ENCODE results near the gene HLA-DPA1.

The HLA-DPA1 gene

DNA sequence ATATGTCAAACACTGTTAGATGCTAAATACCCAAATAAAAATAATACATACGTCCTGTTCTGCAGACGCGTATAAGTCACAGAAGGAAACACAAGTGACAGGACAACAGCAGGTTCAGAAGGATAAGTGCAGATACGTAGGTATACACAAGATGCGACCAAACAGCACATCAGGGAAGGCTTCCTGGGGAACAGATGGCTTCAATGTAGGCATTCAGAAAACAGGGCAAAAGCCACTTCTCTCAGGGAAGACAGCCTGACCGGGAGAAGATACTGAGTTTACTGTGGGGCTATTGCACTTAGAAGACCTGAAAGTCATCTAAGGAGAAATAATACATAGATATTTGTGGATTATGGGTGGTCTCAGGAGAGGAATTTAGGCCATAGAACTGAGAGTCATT lies 1.9 kb downstream of the HLA-DPA1 start:
- Histone ChIP-seq H3K9me3 (replicated peaks in 1 of 2; ENCODE audit: control insufficient read depth in 2 of 2, insufficient read depth in 1 of 2, low read depth in 1 of 2, low read length in 2 of 2) (no peaks in the 10 kb centered on the region), H2BK120ac (ENCODE audit: low read depth, low read length) (no peak overlapping the region), H3K79me1 (ENCODE audit: low read depth, low read length) (no peaks in the 10 kb centered on the region), H3K4me1 (ENCODE audit: control insufficient read depth in 2 of 2, insufficient read depth in 1 of 2, low read depth in 1 of 2, low read length in 2 of 2) (no peaks in the 10 kb centered on the region), H3K18ac (ENCODE audit: low read length) (no peak overlapping the region), H2AK5ac (ENCODE audit: low read depth, low read length) (no peak overlapping the region), H3K4ac (ENCODE audit: low read length) (no peak overlapping the region), H3K14ac (ENCODE audit: low read length) (no peak overlapping the region), H3K27me3 (ENCODE audit: control insufficient read depth in 3 of 3, insufficient read depth in 3 of 3, low read depth in 1 of 3, low read length in 3 of 3) (peaks cover 0 to 6% (median 0%) of the 10 kb centered on the region in 3 experiments), H4K91ac (ENCODE audit: low read depth, low read length, poor library complexity) (no peak overlapping the region), H2BK15ac (ENCODE audit: low read length) (no peak overlapping the region), H3K36me3 (replicated peaks in 1 of 2; ENCODE audit: control insufficient read depth in 2 of 2, insufficient read depth in 2 of 2, low read length in 2 of 2) (no peaks in the 10 kb centered on the region), H2AFZ (ENCODE audit: low read length) (no peak overlapping the region), H3K4me2 (ENCODE audit: insufficient read depth, low read length, poor library complexity, severe bottlenecking) (no peak overlapping the region), H2BK5ac (ENCODE audit: low read length) (no peak overlapping the region), H3K27ac (replicated peaks; ENCODE audit: low read length) (no peak overlapping the region), H3K9ac (ENCODE audit: low read depth, low read length, poor library complexity) (no peak overlapping the region), H2BK12ac (ENCODE audit: low read length) (no peak overlapping the region), H3K23ac (ENCODE audit: low read depth, low read length, poor library complexity) (no peak overlapping the region), H3K4me3 (ENCODE audit: low read length in 2 of 2) (no peak overlapping the region), H4K8ac (ENCODE audit: low read depth, low read length) (no peak overlapping the region)
- DNase-seq (ENCODE audit: low spot score), result no peak
- no CpG with 5 or more reads among the region's 6 CpGs for WGBS, 2 donors (ENCODE audit: extremely low coverage in 2 of 2, insufficient read length in 2 of 2, insufficient replicate concordance in 1 of 2)

GRCh38 chr6:33070909-33071308 lies 2.5 kb downstream of the HLA-DPA1 start:
- no CpG with 5 or more reads among the region's 2 CpGs for WGBS, 2 donors (ENCODE audit: extremely low coverage in 2 of 2, insufficient read length in 2 of 2, insufficient replicate concordance in 1 of 2)
- Histone ChIP-seq H3K23ac (ENCODE audit: low read depth, low read length, poor library complexity) (no peak overlapping the region), H3K4me1 (ENCODE audit: control insufficient read depth in 2 of 2, insufficient read depth in 1 of 2, low read depth in 1 of 2, low read length in 2 of 2) (no peaks in the 10 kb centered on the region), H3K79me1 (ENCODE audit: low read depth, low read length) (no peaks in the 10 kb centered on the region), H3K18ac (ENCODE audit: low read length) (no peak overlapping the region), H3K36me3 (replicated peaks in 1 of 2; ENCODE audit: control insufficient read depth in 2 of 2, insufficient read depth in 2 of 2, low read length in 2 of 2) (no peaks in the 10 kb centered on the region), H2BK15ac (ENCODE audit: low read length) (no peak overlapping the region), H3K4me3 (ENCODE audit: low read length in 2 of 2) (no peak overlapping the region), H3K27ac (replicated peaks; ENCODE audit: low read length) (no peak overlapping the region), H2BK5ac (ENCODE audit: low read length) (no peak overlapping the region), H3K9me3 (replicated peaks in 1 of 2; ENCODE audit: control insufficient read depth in 2 of 2, insufficient read depth in 1 of 2, low read depth in 1 of 2, low read length in 2 of 2) (no peaks in the 10 kb centered on the region), H3K4ac (ENCODE audit: low read length) (no peak overlapping the region), H2BK12ac (ENCODE audit: low read length) (no peak overlapping the region), H3K14ac (ENCODE audit: low read length) (no peak overlapping the region), H4K8ac (ENCODE audit: low read depth, low read length) (no peak overlapping the region), H3K27me3 (ENCODE audit: control insufficient read depth in 3 of 3, insufficient read depth in 3 of 3, low read depth in 1 of 3, low read length in 3 of 3) (peaks cover 0 to 6% (median 0%) of the 10 kb centered on the region in 3 experiments), H3K9ac (ENCODE audit: low read depth, low read length, poor library complexity) (no peak overlapping the region), H3K4me2 (ENCODE audit: insufficient read depth, low read length, poor library complexity, severe bottlenecking) (no peak overlapping the region), H2AK5ac (ENCODE audit: low read depth, low read length) (no peak overlapping the region), H2AFZ (ENCODE audit: low read length) (no peak overlapping the region), H4K91ac (ENCODE audit: low read depth, low read length, poor library complexity) (no peak overlapping the region), H2BK120ac (ENCODE audit: low read depth, low read length) (no peak overlapping the region)
- no peak for DNase-seq (ENCODE audit: low spot score)

GRCh38 chr6:33069021-33069738 lies 4.3 kb downstream of the HLA-DPA1 start:
- H2BK15ac ChIP-seq (ENCODE audit: low read length), result no peak overlapping the region
- H3K27ac ChIP-seq (replicated peaks; ENCODE audit: low read length), result no peak overlapping the region
- peak overlapping the region; percentile 88 for H4K8ac ChIP-seq (ENCODE audit: low read depth, low read length)
- H2AFZ ChIP-seq (ENCODE audit: low read length), result no peak overlapping the region
- H3K23ac ChIP-seq (ENCODE audit: low read depth, low read length, poor library complexity), result no peak overlapping the region
- H4K91ac ChIP-seq (ENCODE audit: low read depth, low read length, poor library complexity), result peak overlapping the region; percentile 53
- H2AK5ac ChIP-seq (ENCODE audit: low read depth, low read length), result no peak overlapping the region
- no peak overlapping the region for H3K18ac ChIP-seq (ENCODE audit: low read length)
- no peaks in the 10 kb centered on the region for H3K9me3 ChIP-seq (replicated peaks in 1 of 2; ENCODE audit: control insufficient read depth in 2 of 2, insufficient read depth in 1 of 2, low read depth in 1 of 2, low read length in 2 of 2)
- no peak overlapping the region for H2BK5ac ChIP-seq (ENCODE audit: low read length)
- H3K36me3 ChIP-seq (replicated peaks in 1 of 2; ENCODE audit: control insufficient read depth in 2 of 2, insufficient read depth in 2 of 2, low read length in 2 of 2), result no peaks in the 10 kb centered on the region
- WGBS, 2 donors (ENCODE audit: extremely low coverage in 2 of 2, insufficient read length in 2 of 2, insufficient replicate concordance in 1 of 2), result no CpG with 5 or more reads among the region's 10 CpGs
- H3K14ac ChIP-seq (ENCODE audit: low read length), result no peak overlapping the region
- no peak overlapping the region for H3K4me2 ChIP-seq (ENCODE audit: insufficient read depth, low read length, poor library complexity, severe bottlenecking)
- no peak overlapping the region for H2BK12ac ChIP-seq (ENCODE audit: low read length)
- H3K27me3 ChIP-seq (ENCODE audit: control insufficient read depth in 3 of 3, insufficient read depth in 3 of 3, low read depth in 1 of 3, low read length in 3 of 3), result peaks cover 0 to 6% (median 0%) of the 10 kb centered on the region in 3 experiments
- H3K4me1 ChIP-seq (ENCODE audit: control insufficient read depth in 2 of 2, insufficient read depth in 1 of 2, low read depth in 1 of 2, low read length in 2 of 2), result no peaks in the 10 kb centered on the region
- no peak for DNase-seq (ENCODE audit: low spot score)
- H2BK120ac ChIP-seq (ENCODE audit: low read depth, low read length), result no peak overlapping the region
- peak overlapping the region; percentile 4 for H3K9ac ChIP-seq (ENCODE audit: low read depth, low read length, poor library complexity)
- no peak overlapping the region for H3K4ac ChIP-seq (ENCODE audit: low read length)
- H3K4me3 ChIP-seq (ENCODE audit: low read length in 2 of 2), result no peak overlapping the region
- no peaks in the 10 kb centered on the region for H3K79me1 ChIP-seq (ENCODE audit: low read depth, low read length)

- Histone ChIP-seq H3K27ac (replicated peaks; ENCODE audit: low read length) (no peak overlapping the region), H2BK120ac (ENCODE audit: low read depth, low read length) (no peak overlapping the region), H3K9me3 (replicated peaks in 1 of 2; ENCODE audit: control insufficient read depth in 2 of 2, insufficient read depth in 1 of 2, low read depth in 1 of 2, low read length in 2 of 2) (no peaks in the 10 kb centered on the region), H3K23ac (ENCODE audit: low read depth, low read length, poor library complexity) (no peak overlapping the region), H3K36me3 (replicated peaks in 1 of 2; ENCODE audit: control insufficient read depth in 2 of 2, insufficient read depth in 2 of 2, low read length in 2 of 2) (no peaks in the 10 kb centered on the region), H3K4me3 (ENCODE audit: low read length in 2 of 2) (no peak overlapping the region), H2BK5ac (ENCODE audit: low read length) (no peak overlapping the region), H2AFZ (ENCODE audit: low read length) (no peak overlapping the region), H2AK5ac (ENCODE audit: low read depth, low read length) (no peak overlapping the region), H2BK12ac (ENCODE audit: low read length) (no peak overlapping the region), H3K4me2 (ENCODE audit: insufficient read depth, low read length, poor library complexity, severe bottlenecking) (no peak overlapping the region), H3K18ac (ENCODE audit: low read length) (no peak overlapping the region), H2BK15ac (ENCODE audit: low read length) (no peak overlapping the region), H4K8ac (ENCODE audit: low read depth, low read length) (no peak overlapping the region), H4K91ac (ENCODE audit: low read depth, low read length, poor library complexity) (no peak overlapping the region), H3K27me3 (ENCODE audit: control insufficient read depth in 3 of 3, insufficient read depth in 3 of 3, low read depth in 1 of 3, low read length in 3 of 3) (peaks cover 0 to 1% (median 0%) of the 10 kb centered on the region in 3 experiments), H3K4ac (ENCODE audit: low read length) (no peak overlapping the region), H3K79me1 (ENCODE audit: low read depth, low read length) (no peaks in the 10 kb centered on the region), H3K14ac (ENCODE audit: low read length) (no peak overlapping the region), H3K4me1 (ENCODE audit: control insufficient read depth in 2 of 2, insufficient read depth in 1 of 2, low read depth in 1 of 2, low read length in 2 of 2) (no peaks in the 10 kb centered on the region), H3K9ac (ENCODE audit: low read depth, low read length, poor library complexity) (no peak overlapping the region)
- WGBS, 2 donors (ENCODE audit: extremely low coverage in 2 of 2, insufficient read length in 2 of 2, insufficient replicate concordance in 1 of 2), result no CpG with 5 or more reads among the region's 3 CpGs
- no peak for DNase-seq (ENCODE audit: low spot score)
Measured at GRCh38 chr6:33066917-33067521, 6.4 kb downstream of the HLA-DPA1 start.
